Measurements from ENCODE around the gene TRPM3. TPM values are rescaled to one million over a fixed set of nuclear protein-coding genes. Genes with fewer than 3 reads are reported as not detected.

Gene TRPM3
- total RNA-seq, 1 experiment from 2014 or later: not detected

GRCh38 chr9:71120501-71121247 is 747 bp downstream of the TRPM3 start:
- intact Hi-C loops (cut with micrococcal nuclease; ENCODE audit: unreplicated experiment): no loop called here
- no peaks in the 10 kb centered on the region for H3K4me1 Mint-ChIP-seq (ENCODE audit: low read depth, unreplicated experiment)
- no peaks in the 10 kb centered on the region for H3K27me3 Mint-ChIP-seq (ENCODE audit: insufficient read depth, unreplicated experiment)
- no peak for DNase-seq
- Histone ChIP-seq H3K4me3 (ENCODE audit: low read depth, low read length) (no peak overlapping the region), H3K9me3 (no peaks in the 10 kb centered on the region), H3K36me3 (ENCODE audit: control insufficient read depth, insufficient read depth, low read length) (no peaks in the 10 kb centered on the region), H3K27me3 (replicated peaks; ENCODE audit: control insufficient read depth, insufficient read depth, low read length) (no peaks in the 10 kb centered on the region), H3K4me1 (no peaks in the 10 kb centered on the region)
- H3K9me3 Mint-ChIP-seq (ENCODE audit: unreplicated experiment): no peaks in the 10 kb centered on the region
- CTCF ChIA-PET: no interaction called here
- no peak overlapping the region for H3K4me3 Mint-ChIP-seq (ENCODE audit: unreplicated experiment)
- no peak for TF ChIP-seq CTCF (IDR thresholded peaks at IDR 0.05; ENCODE audit: insufficient read depth in 1 of 2, low read depth in 1 of 2, low read length in 1 of 2, severe bottlenecking in 1 of 2, unreplicated experiment in 1 of 2)
- no peaks in the 10 kb centered on the region for H3K36me3 Mint-ChIP-seq (ENCODE audit: insufficient read depth, unreplicated experiment)
- POLR2A ChIA-PET: no interaction called here
- no TSS peak for BruUV-seq (replicated peaks)
- no peak overlapping the region for H3K27ac Mint-ChIP-seq (ENCODE audit: unreplicated experiment)

- POLR2A ChIA-PET: no interaction called here
- Mint-ChIP-seq H3K27me3 (ENCODE audit: insufficient read depth, unreplicated experiment) (no peaks in the 10 kb centered on the region), H3K27ac (ENCODE audit: unreplicated experiment) (no peak overlapping the region), H3K4me3 (ENCODE audit: unreplicated experiment) (no peak overlapping the region), H3K4me1 (ENCODE audit: low read depth, unreplicated experiment) (no peaks in the 10 kb centered on the region), H3K36me3 (ENCODE audit: insufficient read depth, unreplicated experiment) (no peaks in the 10 kb centered on the region), H3K9me3 (ENCODE audit: unreplicated experiment) (no peaks in the 10 kb centered on the region)
- no peak for TF ChIP-seq CTCF (IDR thresholded peaks at IDR 0.05; ENCODE audit: insufficient read depth in 1 of 2, low read depth in 1 of 2, low read length in 1 of 2, severe bottlenecking in 1 of 2, unreplicated experiment in 1 of 2)
- Histone ChIP-seq H3K4me1 (no peaks in the 10 kb centered on the region), H3K36me3 (ENCODE audit: control insufficient read depth, insufficient read depth, low read length) (no peaks in the 10 kb centered on the region), H3K9me3 (no peaks in the 10 kb centered on the region), H3K27me3 (replicated peaks; ENCODE audit: control insufficient read depth, insufficient read depth, low read length) (no peaks in the 10 kb centered on the region), H3K4me3 (ENCODE audit: low read depth, low read length) (no peak overlapping the region)
- DNase-seq: no peak
- CTCF ChIA-PET: no interaction called here
- BruUV-seq (replicated peaks): no TSS peak
- intact Hi-C loops (cut with micrococcal nuclease; ENCODE audit: unreplicated experiment): no loop called here
Measured at GRCh38 chr9:71119746-71120145, 1.7 kb downstream of the TRPM3 start.

- no peak overlapping the region for H3K4me3 Mint-ChIP-seq (ENCODE audit: unreplicated experiment)
Measured at GRCh38 chr9:71118324-71118723, 3.1 kb downstream of the TRPM3 start.

More at GRCh38 chr9:71118324-71118723, 3.1 kb downstream of the TRPM3 start:
- ChIA-PET POLR2A (no interaction called here), CTCF (no interaction called here)
- H3K27ac Mint-ChIP-seq (ENCODE audit: unreplicated experiment): no peak overlapping the region
- Histone ChIP-seq H3K4me1 (no peaks in the 10 kb centered on the region), H3K4me3 (ENCODE audit: low read depth, low read length) (no peak overlapping the region), H3K36me3 (ENCODE audit: control insufficient read depth, insufficient read depth, low read length) (no peaks in the 10 kb centered on the region), H3K9me3 (no peaks in the 10 kb centered on the region), H3K27me3 (replicated peaks; ENCODE audit: control insufficient read depth, insufficient read depth, low read length) (no peaks in the 10 kb centered on the region)
- DNase-seq: no peak
- no peak for TF ChIP-seq CTCF (IDR thresholded peaks at IDR 0.05; ENCODE audit: insufficient read depth in 1 of 2, low read depth in 1 of 2, low read length in 1 of 2, severe bottlenecking in 1 of 2, unreplicated experiment in 1 of 2)
- no peaks in the 10 kb centered on the region for H3K36me3 Mint-ChIP-seq (ENCODE audit: insufficient read depth, unreplicated experiment)
- BruUV-seq (replicated peaks): no TSS peak
- H3K4me1 Mint-ChIP-seq (ENCODE audit: low read depth, unreplicated experiment): no peaks in the 10 kb centered on the region
- no peaks in the 10 kb centered on the region for H3K9me3 Mint-ChIP-seq (ENCODE audit: unreplicated experiment)
- intact Hi-C loops (cut with micrococcal nuclease; ENCODE audit: unreplicated experiment): no loop called here
- H3K27me3 Mint-ChIP-seq (ENCODE audit: insufficient read depth, unreplicated experiment): no peaks in the 10 kb centered on the region
